H9 (cell line): ENCODE data around the gene MSL2. TPM values are rescaled to one million over a fixed set of nuclear protein-coding genes. Genes with fewer than 3 reads are reported as not detected.
"Not testable (repeated sequence)": the region's sequence is repeated elsewhere in the genome, so short reads cannot be mapped to it uniquely, and the experiment has no call there.

Experiments used
- DNase-seq: peaks from one replicate; pipeline ENCODE4 v3.0.0-alpha.2; 2017
- H2AFZ ChIP-seq: one replicate; pipeline ENCODE4 v1.6.1; 2013; ENCODE audit warnings: mild to moderate bottlenecking, low read length, control low read depth, moderate library complexity
- H2AK5ac ChIP-seq: 2 replicates; pipeline ENCODE4 v1.6.1; 2013; ENCODE audit warnings: low read length, control low read depth, mixed read lengths; ENCODE audit not compliant: insufficient read length
- H2BK120ac ChIP-seq: one replicate; pipeline ENCODE4 v1.6.1; 2013; ENCODE audit warnings: low read depth, mild to moderate bottlenecking, low read length, control low read depth, inconsistent platforms; ENCODE audit not compliant: poor library complexity, severe bottlenecking
- H2BK12ac ChIP-seq: 2 replicates; pipeline ENCODE4 v1.6.1; 2013; ENCODE audit warnings: low read length, control low read depth, mixed read lengths, low read depth; ENCODE audit not compliant: insufficient read length
- H2BK15ac ChIP-seq: 2 replicates; pipeline ENCODE4 v1.6.1; 2013; ENCODE audit warnings: low read depth, low read length, control low read depth
- H2BK20ac ChIP-seq: one replicate; pipeline ENCODE4 v1.6.1; 2013; ENCODE audit warnings: low read depth, mild to moderate bottlenecking, low read length, control low read depth, inconsistent platforms; ENCODE audit not compliant: poor library complexity, severe bottlenecking
- H2BK5ac ChIP-seq: 2 replicates; pipeline ENCODE4 v1.6.1; 2013; ENCODE audit warnings: low read length, control low read depth, mixed read lengths; ENCODE audit not compliant: insufficient read length
- H3K14ac ChIP-seq: 2 replicates; pipeline ENCODE4 v1.6.1; 2013; ENCODE audit warnings: low read length, control low read depth; ENCODE audit not compliant: insufficient read depth
- H3K18ac ChIP-seq: 2 replicates; pipeline ENCODE4 v1.6.1; 2013; ENCODE audit warnings: low read depth, mild to moderate bottlenecking, mixed read lengths, low read length, control low read depth; ENCODE audit not compliant: insufficient read length
- H3K23ac ChIP-seq: 2 replicates; pipeline ENCODE4 v1.6.1; 2013; ENCODE audit warnings: low read length, control low read depth, mixed read lengths, low read depth; ENCODE audit not compliant: insufficient read length
- H3K23me2 ChIP-seq: 2 replicates; pipeline ENCODE4 v1.6.1; 2013; ENCODE audit warnings: low read depth, mild to moderate bottlenecking, mixed read lengths, low read length, control low read depth; ENCODE audit not compliant: insufficient read length, poor library complexity, severe bottlenecking
- H3K27ac ChIP-seq: 2 replicates; pipeline ENCODE4 v1.5.1; 2013; ENCODE audit warnings: low read length, control low read depth, mixed read lengths, low read depth; ENCODE audit not compliant: insufficient read length
- H3K27me3 ChIP-seq: 2 replicates; pipeline ENCODE4 v1.6.1; 2013; ENCODE audit warnings: low read length, control low read depth, inconsistent platforms; ENCODE audit not compliant: insufficient read depth
- H3K4ac ChIP-seq: 2 replicates; pipeline ENCODE4 v1.6.1; 2013; ENCODE audit warnings: low read depth, mild to moderate bottlenecking, control low read depth, inconsistent platforms, low read length, moderate library complexity
- H3K4me1 ChIP-seq: 2 replicates; pipeline ENCODE4 v1.6.1; 2013; ENCODE audit warnings: low read length, control low read depth, inconsistent platforms; ENCODE audit not compliant: insufficient read depth
- H3K4me2 ChIP-seq: 2 replicates; pipeline ENCODE4 v1.6.1; 2013; ENCODE audit warnings: low read length, control low read depth, mixed read lengths; ENCODE audit not compliant: insufficient read length, insufficient read depth
- H3K56ac ChIP-seq: 2 replicates; pipeline ENCODE4 v1.6.1; 2013; ENCODE audit warnings: low read depth, mild to moderate bottlenecking, mixed read lengths, low read length, control low read depth; ENCODE audit not compliant: insufficient read length
- H3K79me1 ChIP-seq: 2 replicates; pipeline ENCODE4 v1.6.1; 2013; ENCODE audit warnings: low read depth, mild to moderate bottlenecking, moderate library complexity, low read length, control low read depth, inconsistent platforms; ENCODE audit not compliant: insufficient read depth, poor library complexity, severe bottlenecking
- H3K79me2 ChIP-seq: 2 replicates; pipeline ENCODE4 v1.6.1; 2013; ENCODE audit warnings: low read length, control low read depth, inconsistent platforms; ENCODE audit not compliant: insufficient read depth
- H3K9ac ChIP-seq: 2 replicates; pipeline ENCODE4 v1.6.1; 2013; ENCODE audit warnings: low read length, control low read depth, mixed read lengths; ENCODE audit not compliant: insufficient read length; ENCODE audit errors: extremely low read depth
- H3K9me3 ChIP-seq: one replicate; pipeline ENCODE4 v1.6.1; 2013; ENCODE audit warnings: low read depth, low read length, inconsistent platforms; ENCODE audit not compliant: control insufficient read depth
- H3T11ph ChIP-seq: one replicate; pipeline ENCODE4 v1.6.1; 2013; ENCODE audit warnings: mild to moderate bottlenecking, low read length, control low read depth, inconsistent platforms
- H4K20me1 ChIP-seq: one replicate; pipeline ENCODE4 v1.6.1; 2013; ENCODE audit not compliant: control insufficient read depth, insufficient read length, insufficient read depth
- H4K5ac ChIP-seq: 2 replicates; pipeline ENCODE4 v1.6.1; 2013; ENCODE audit warnings: low read depth, mild to moderate bottlenecking, mixed read lengths, low read length, control low read depth; ENCODE audit not compliant: insufficient read length
- H4K8ac ChIP-seq: replicated peaks from 2 replicates; pipeline ENCODE4 v1.6.1; 2013; ENCODE audit warnings: low read length, control low read depth, mixed read lengths, low read depth; ENCODE audit not compliant: insufficient read length
- H4K91ac ChIP-seq: 2 replicates; pipeline ENCODE4 v1.6.1; 2013; ENCODE audit warnings: low read depth, mild to moderate bottlenecking, moderate library complexity, mixed read lengths, low read length, control low read depth; ENCODE audit not compliant: insufficient read length
- H3K27ac Mint-ChIP-seq, 3 experiments: 2 replicates in 2 of 3; 3 replicates in 1 of 3; pipeline ENCODE4 v1.8.0; 2020 to 2021; ENCODE audit warnings: mixed read lengths in 3 of 3, mild to moderate bottlenecking in 1 of 3, moderate library complexity in 1 of 3
- H3K27me3 Mint-ChIP-seq: 2 replicates; pipeline ENCODE4 v1.8.0; 2021; ENCODE audit warnings: low read depth, mild to moderate bottlenecking, moderate library complexity, mixed read lengths
- H3K36me3 Mint-ChIP-seq, 3 experiments: 2 replicates in 2 of 3; 3 replicates in 1 of 3; pipeline ENCODE4 v1.8.0; 2020 to 2021; ENCODE audit warnings: low read depth in 3 of 3, mixed read lengths in 3 of 3; ENCODE audit not compliant: insufficient read depth in 1 of 3
- H3K4me1 Mint-ChIP-seq, 2 experiments: 2 replicates each; pipeline ENCODE4 v1.8.0; 2020; ENCODE audit warnings: mixed read lengths in 2 of 2
- H3K4me3 Mint-ChIP-seq, 2 experiments: 2 replicates in 1 of 2; 3 replicates in 1 of 2; pipeline ENCODE4 v1.8.0; 2020 to 2021; ENCODE audit warnings: mild to moderate bottlenecking in 2 of 2, mixed read lengths in 2 of 2, moderate library complexity in 1 of 2
- H3K9me3 Mint-ChIP-seq, 2 experiments: 2 replicates in 1 of 2; 3 replicates in 1 of 2; pipeline ENCODE4 v1.8.0; 2020; ENCODE audit warnings: mild to moderate bottlenecking in 2 of 2, mixed read lengths in 2 of 2, moderate library complexity in 1 of 2
- CTCF ChIP-seq: fragments of 200-600 bp; sonication (generic); conservative IDR thresholded peaks from 3 replicates; pipeline ENCODE4 v1.8.0; 2021; ENCODE audit warnings: antibody characterized with exemption, mild to moderate bottlenecking
- WGBS: extraction: QIAGEN DNeasy Blood & Tissue Kit; methylation state at CpG from one replicate; pipeline ENCODE4 v1.1.7; 2013; ENCODE audit warnings: missing lambda C conversion rate, low lambda C conversion rate, mixed read lengths; ENCODE audit not compliant: insufficient read length; ENCODE audit errors: extremely low coverage; 5-methylcytosine and 5-hydroxymethylcytosine counted together
- total RNA-seq: library from RNA; stranded (reverse); gene quantifications from 2 replicates; pipeline ENCODE4 v1.2.1, GENCODE V29; 2021

Gene MSL2
- total RNA-seq, 1 experiment from 2014 or later = 42.7 TPM

- no CpG with 5 or more reads among the region's 4 CpGs for WGBS
- Histone ChIP-seq H3K14ac (no peak overlapping the region), H3T11ph (no peak overlapping the region), H2BK5ac (no peak overlapping the region), H3K4ac (no peak overlapping the region), H2BK20ac (no peak overlapping the region), H3K27me3 (no peaks in the 10 kb centered on the region), H3K18ac (no peak overlapping the region), H3K79me1 (no peaks in the 10 kb centered on the region), H2BK15ac (no peak overlapping the region), H4K91ac (no peak overlapping the region), H3K4me2 (no peak overlapping the region), H4K5ac (no peak overlapping the region), H4K20me1 (no peaks in the 10 kb centered on the region), H3K4me1 (no peaks in the 10 kb centered on the region), H3K56ac (no peak overlapping the region), H2AFZ (no peak overlapping the region), H3K27ac (no peak overlapping the region), H3K79me2 (no peaks in the 10 kb centered on the region), H3K9me3 (no peaks in the 10 kb centered on the region), H2BK12ac (no peak overlapping the region), H3K23me2 (no peaks in the 10 kb centered on the region), H3K9ac (no peak overlapping the region), H2AK5ac (no peak overlapping the region), H3K23ac (no peak overlapping the region), H4K8ac (no peak overlapping the region), H2BK120ac (no peak overlapping the region)
- H3K9me3 Mint-ChIP-seq = no peaks in the 10 kb centered on the region
- DNase-seq = no peak
- H3K4me1 Mint-ChIP-seq = no peaks in the 10 kb centered on the region
- no peak for TF ChIP-seq CTCF
- H3K27me3 Mint-ChIP-seq = no peaks in the 10 kb centered on the region
- no peak overlapping the region for H3K27ac Mint-ChIP-seq
- H3K36me3 Mint-ChIP-seq = no peaks in the 10 kb centered on the region
- no peak overlapping the region for H3K4me3 Mint-ChIP-seq
Observed at GRCh38 chr3:136207489-136208115, 11.5 kb upstream of the MSL2 start.

DNA sequence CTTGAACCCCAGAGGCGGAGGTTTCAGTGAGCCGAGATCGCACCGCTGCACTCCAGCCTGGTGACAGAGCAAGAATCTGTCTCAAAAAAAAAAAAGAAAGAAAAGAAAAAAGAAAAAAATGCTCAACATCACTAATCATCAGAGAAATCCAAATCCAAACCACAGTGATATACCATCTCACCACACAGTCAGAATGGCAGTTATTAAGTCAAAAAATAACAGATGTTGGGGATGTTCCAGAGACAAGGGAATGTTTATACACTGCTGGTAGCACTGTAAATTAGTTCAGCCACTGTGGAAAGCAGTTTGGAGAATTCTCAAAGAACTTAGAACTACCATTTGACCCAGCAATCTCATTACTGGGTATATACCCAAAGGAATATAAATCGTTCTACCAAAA lies 3.1 kb upstream of the MSL2 start:
- not testable (repeated sequence) for H3K4me3 Mint-ChIP-seq, H3K4me2 ChIP-seq, H3K18ac ChIP-seq, H3K23me2 ChIP-seq, DNase-seq, H2AK5ac ChIP-seq, H2BK20ac ChIP-seq, H3K56ac ChIP-seq, H3K9ac ChIP-seq, H3K4ac ChIP-seq, H2AFZ ChIP-seq, H2BK15ac ChIP-seq, H3K27me3 ChIP-seq, H3K27ac ChIP-seq, H4K8ac ChIP-seq, H3K27me3 Mint-ChIP-seq, H3K79me2 ChIP-seq, H2BK5ac ChIP-seq, H3K4me1 ChIP-seq, H3K9me3 ChIP-seq, H4K20me1 ChIP-seq, H3T11ph ChIP-seq, H3K14ac ChIP-seq, H3K27ac Mint-ChIP-seq, H4K91ac ChIP-seq, H3K79me1 ChIP-seq, H3K23ac ChIP-seq, H4K5ac ChIP-seq, H2BK12ac ChIP-seq, H2BK120ac ChIP-seq
- peaks cover 12 to 15% of the 10 kb centered on the region in 2 experiments for H3K9me3 Mint-ChIP-seq
- WGBS = no CpG with 5 or more reads among the region's 5 CpGs
- H3K36me3 Mint-ChIP-seq = peaks cover 7 to 19% (median 9%) of the 10 kb centered on the region in 3 experiments
- H3K4me1 Mint-ChIP-seq = peaks cover 12 to 13% of the 10 kb centered on the region in 2 experiments
